NT2/D1 (cell line): ENCODE data around the gene UBE2G1.

ENCODE experiments used
- DNase-seq: peaks from one replicate; pipeline ENCODE4 v3.0.0-alpha.2; 2011; ENCODE audit warnings: low read depth, low spot score
- H3K27me3 ChIP-seq: 2 replicates; pipeline ENCODE4 v1.6.0; 2011; ENCODE audit warnings: mild to moderate bottlenecking; ENCODE audit not compliant: insufficient read length, insufficient read depth
- H3K36me3 ChIP-seq: 2 replicates; pipeline ENCODE4 v1.6.1; 2011; ENCODE audit warnings: mild to moderate bottlenecking, low read length, mixed read lengths; ENCODE audit not compliant: insufficient read depth, insufficient read length
- H3K4me1 ChIP-seq: 2 replicates; pipeline ENCODE4 v1.5.1; 2011; ENCODE audit not compliant: insufficient read depth, insufficient read length
- H3K4me3 ChIP-seq: 2 replicates; pipeline ENCODE4 v1.5.1; 2011; ENCODE audit warnings: low read depth; ENCODE audit not compliant: insufficient read length
- H3K9ac ChIP-seq: 2 replicates; pipeline ENCODE4 v1.6.0; 2011; ENCODE audit warnings: low read depth; ENCODE audit not compliant: insufficient read length
- H3K9me3 ChIP-seq: 2 replicates; pipeline ENCODE4 v1.5.1; 2011; ENCODE audit warnings: mild to moderate bottlenecking, low read length; ENCODE audit not compliant: insufficient read depth
- SUZ12 ChIP-seq: IDR thresholded peaks from 2 replicates; pipeline ENCODE4 v1.6.1; 2011; ENCODE audit not compliant: insufficient read length, insufficient read depth; ENCODE audit errors: extremely low read depth
- YY1 ChIP-seq: IDR thresholded peaks from 2 replicates; pipeline ENCODE4 v1.6.1; 2011; ENCODE audit not compliant: insufficient read length, insufficient read depth
- ZNF274 ChIP-seq: IDR thresholded peaks from 2 replicates; pipeline ENCODE4 v1.6.1; 2011; ENCODE audit warnings: mild to moderate bottlenecking, low read depth, low read length

Gene UBE2G1

GRCh38 chr17:4318596-4318995 lies 47.9 kb downstream of the UBE2G1 start:
- no peak for TF ChIP-seq YY1
- TF ChIP-seq ZNF274: no peak

GRCh38 chr17:4318186-4318585 lies 48.3 kb downstream of the UBE2G1 start:
- Histone ChIP-seq H3K27me3 (no peaks in the 10 kb centered on the region), H3K4me1 (peaks cover 2% of the 10 kb centered on the region), H3K9ac (no peak overlapping the region), H3K9me3 (no peaks in the 10 kb centered on the region), H3K36me3 (peaks cover 6% of the 10 kb centered on the region), H3K4me3 (no peak overlapping the region)
- no peak for TF ChIP-seq SUZ12
- TF ChIP-seq ZNF274: no peak
- TF ChIP-seq YY1: no peak
- DNase-seq: no peak

More at GRCh38 chr17:4318596-4318995, 47.9 kb downstream of the UBE2G1 start:
- no peak overlapping the region for H3K9ac ChIP-seq
- no peaks in the 10 kb centered on the region for H3K9me3 ChIP-seq
- no peaks in the 10 kb centered on the region for H3K27me3 ChIP-seq
- peaks cover 6% of the 10 kb centered on the region for H3K36me3 ChIP-seq
- H3K4me1 ChIP-seq: peaks cover 2% of the 10 kb centered on the region
- H3K4me3 ChIP-seq: no peak overlapping the region
- DNase-seq: no peak

GRCh38 chr17:4317610-4318009 lies 48.9 kb downstream of the UBE2G1 start:
- H3K36me3 ChIP-seq: peaks cover 4% of the 10 kb centered on the region
- no peaks in the 10 kb centered on the region for H3K9me3 ChIP-seq
- no peaks in the 10 kb centered on the region for H3K27me3 ChIP-seq
- H3K4me1 ChIP-seq: peaks cover 2% of the 10 kb centered on the region
- DNase-seq: no peak
- TF ChIP-seq SUZ12: no peak
- no peak for TF ChIP-seq ZNF274
- TF ChIP-seq YY1: no peak
- no peak overlapping the region for H3K4me3 ChIP-seq
- H3K9ac ChIP-seq: no peak overlapping the region

- Histone ChIP-seq H3K4me1 (peaks cover 2% of the 10 kb centered on the region), H3K9ac (no peak overlapping the region), H3K9me3 (peaks cover 4% of the 10 kb centered on the region; the same call in 1 of the 2 replicates), H3K4me3 (no peak overlapping the region), H3K27me3 (no peaks in the 10 kb centered on the region), H3K36me3 (peaks cover 3% of the 10 kb centered on the region)
- TF ChIP-seq ZNF274 (no peak), YY1 (no peak), SUZ12 (no peak)
- no peak for DNase-seq
These were observed 49.8 kb downstream of the UBE2G1 start for GRCh38 chr17:4316648-4317047.

GRCh38 chr17:4314618-4315017 lies 51.9 kb downstream of the UBE2G1 start:
- no peaks in the 10 kb centered on the region for H3K36me3 ChIP-seq
- peaks cover 2% of the 10 kb centered on the region for H3K4me1 ChIP-seq
- H3K9ac ChIP-seq: no peak overlapping the region
- no peak overlapping the region for H3K4me3 ChIP-seq
- peaks cover 24% of the 10 kb centered on the region; the same call in 1 of the 2 replicates for H3K9me3 ChIP-seq
- no peaks in the 10 kb centered on the region for H3K27me3 ChIP-seq
- no peak for TF ChIP-seq SUZ12
- no peak for TF ChIP-seq ZNF274
- TF ChIP-seq YY1: no peak
- no peak for DNase-seq

GRCh38 chr17:4314179-4314578 lies 52.3 kb downstream of the UBE2G1 start:
- H3K4me3 ChIP-seq: no peak overlapping the region
- H3K9ac ChIP-seq: no peak overlapping the region
- H3K9me3 ChIP-seq: peaks cover 28% of the 10 kb centered on the region; the same call in 1 of the 2 replicates
- peaks cover 2% of the 10 kb centered on the region for H3K4me1 ChIP-seq
- no peaks in the 10 kb centered on the region for H3K36me3 ChIP-seq
- H3K27me3 ChIP-seq: no peaks in the 10 kb centered on the region
- TF ChIP-seq ZNF274 (no peak), SUZ12 (no peak), YY1 (no peak)
- no peak for DNase-seq

GRCh38 chr17:4313221-4314114 lies 53.0 kb downstream of the UBE2G1 start:
- peaks cover 28% of the 10 kb centered on the region; the same call in 1 of the 2 replicates for H3K9me3 ChIP-seq
- no peak overlapping the region for H3K4me3 ChIP-seq
- H3K27me3 ChIP-seq: no peaks in the 10 kb centered on the region
- H3K9ac ChIP-seq: no peak overlapping the region
- DNase-seq: no peak
- TF ChIP-seq ZNF274 (no peak), YY1 (no peak), SUZ12 (no peak)
- H3K36me3 ChIP-seq: peaks cover 1% of the 10 kb centered on the region
- H3K4me1 ChIP-seq: peaks cover 2% of the 10 kb centered on the region
